NCI-H2107 treated with DMSO at 0.1 percent for 48 hours (cell line): ENCODE measurements around the gene LRRC28.
A peak's percentile ranks its signal among the peaks of the same experiment; 100 is the strongest.

Source experiments
- DNase-seq: peaks from one replicate; lab custom pipeline; 2025; ENCODE audit not compliant: unreplicated experiment; lab: John Stamatoyannopoulos, UW

LRRC28 gene

GRCh38 chr15:99433757-99434450 lies 182.6 kb downstream of the LRRC28 start:
- DNase-seq: no peak

- DNase-seq: no peak
Observed at GRCh38 chr15:99434506-99435112, 183.3 kb downstream of the LRRC28 start.

- peak; percentile 20 for DNase-seq
Observed at GRCh38 chr15:99435113-99435695, 183.9 kb downstream of the LRRC28 start.

GRCh38 chr15:99435877-99436541 lies 184.7 kb downstream of the LRRC28 start:
- DNase-seq: no peak

- DNase-seq: no peak
Observed at GRCh38 chr15:99436542-99437314, 185.4 kb downstream of the LRRC28 start.

- DNase-seq: no peak
Observed at GRCh38 chr15:99437315-99438223, 186.3 kb downstream of the LRRC28 start.

- no peak for DNase-seq
Observed at GRCh38 chr15:99438224-99438585, 186.9 kb downstream of the LRRC28 start.

- no peak for DNase-seq
Observed at GRCh38 chr15:99438691-99439523, 187.6 kb downstream of the LRRC28 start.

GRCh38 chr15:99439524-99439835 lies 188.2 kb downstream of the LRRC28 start:
- no peak for DNase-seq

- DNase-seq: no peak
Observed at GRCh38 chr15:99440029-99440428, 188.7 kb downstream of the LRRC28 start.
